GM23248 (cell line): ENCODE measurements around the gene TANGO6.

Experiments used
- EZH2 ChIP-seq: fragments of 200-600 bp; sonication (generic); IDR thresholded peaks from 2 replicates; pipeline ENCODE4 v1.6.1; 2018; ENCODE audit warnings: antibody characterized with exemption, mild to moderate bottlenecking; ENCODE audit not compliant: insufficient read depth, poor library complexity, severe bottlenecking
- EZH2phosphoT487 ChIP-seq: fragments of 200-600 bp; sonication (generic); IDR thresholded peaks from 2 replicates; pipeline ENCODE4 v1.6.1; 2018; ENCODE audit warnings: antibody characterized with exemption, moderate library complexity, mild to moderate bottlenecking, low read depth; ENCODE audit not compliant: insufficient read depth

DNA sequence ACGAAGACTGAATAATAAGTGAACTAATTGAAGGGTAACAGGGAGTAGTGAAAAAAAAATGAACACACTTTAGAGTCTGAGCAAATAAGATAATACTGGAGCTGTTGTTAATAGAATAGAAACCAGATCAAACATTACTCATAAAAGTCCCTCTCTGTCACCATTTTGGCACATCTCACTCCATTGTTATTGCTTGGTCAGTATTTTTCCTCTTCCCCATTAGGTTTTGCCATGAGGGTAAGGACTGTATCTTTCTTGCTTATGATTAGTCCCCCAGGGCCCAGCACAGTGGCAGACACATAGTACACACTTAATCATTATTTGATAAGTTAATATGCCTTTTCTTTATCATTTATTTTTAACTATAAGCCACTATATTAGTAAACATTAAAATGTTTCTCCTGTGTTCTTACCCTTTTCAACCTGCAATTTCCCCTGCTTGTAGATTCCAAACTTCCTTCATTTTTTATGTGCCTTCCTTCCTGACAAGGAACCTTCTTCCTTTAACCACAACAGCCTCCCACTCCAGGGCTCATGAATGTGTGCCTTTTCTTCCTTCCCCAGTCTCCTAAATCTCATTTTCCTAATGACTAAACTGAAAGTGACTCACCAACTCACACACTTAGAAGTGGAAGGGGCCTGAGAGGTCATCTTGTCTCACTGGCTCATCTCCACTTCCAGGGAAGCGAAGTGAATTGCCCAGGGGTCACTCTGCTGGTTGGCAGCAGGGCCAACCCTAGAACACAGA lies 173.9 kb downstream of the TANGO6 start:
- TF ChIP-seq EZH2, result no peak
- no peak for TF ChIP-seq EZH2phosphoT487
